ENCODE data around the gene CH25H.

The CH25H gene

GRCh38 chr10:89159761-89160160 lies 47.4 kb downstream of the CH25H start:
- ChIA-PET POLR2A (no interaction called here), CTCF (no interaction called here)
- DNase-seq (ENCODE audit: extremely low spot score), result no peak
- TF ChIP-seq FOXM1 (IDR thresholded peaks at IDR 0.05; ENCODE audit: borderline replicate concordance) (no peak), ZNF384 (IDR thresholded peaks at IDR 0.05) (no peak), L3MBTL2 (conservative IDR thresholded peaks at IDR 0.05) (no peak), TARDBP (IDR thresholded peaks at IDR 0.05) (no peak), SP1 (IDR thresholded peaks at IDR 0.05) (no peak), ARNT (IDR thresholded peaks at IDR 0.05) (no peak), BHLHE40 (IDR thresholded peaks at IDR 0.05; ENCODE audit: borderline replicate concordance) (no peak), PKNOX1 (IDR thresholded peaks at IDR 0.05) (no peak), CTBP1 (IDR thresholded peaks at IDR 0.05; ENCODE audit: borderline replicate concordance) (no peak), FOXK2 (IDR thresholded peaks at IDR 0.05) (no peak), FOXA1 (IDR thresholded peaks at IDR 0.05) (no peak), HDGF (IDR thresholded peaks at IDR 0.05; ENCODE audit: borderline replicate concordance) (no peak), LEF1 (IDR thresholded peaks at IDR 0.05; ENCODE audit: borderline replicate concordance) (no peak), SUZ12 (IDR thresholded peaks at IDR 0.05) (no peak), NFRKB (IDR thresholded peaks at IDR 0.05) (no peak), ELF4 (IDR thresholded peaks at IDR 0.05) (no peak)

- DNase-seq (ENCODE audit: extremely low spot score), result no peak
- POLR2A ChIA-PET, result no interaction called here
- no peak for TF ChIP-seq NFRKB (IDR thresholded peaks at IDR 0.05)
- no peak for TF ChIP-seq SP1 (IDR thresholded peaks at IDR 0.05)
- no peak for TF ChIP-seq SUZ12 (IDR thresholded peaks at IDR 0.05)
- TF ChIP-seq FOXK2 (IDR thresholded peaks at IDR 0.05), result no peak
- TF ChIP-seq L3MBTL2 (conservative IDR thresholded peaks at IDR 0.05), result no peak
- TF ChIP-seq CTBP1 (IDR thresholded peaks at IDR 0.05; ENCODE audit: borderline replicate concordance), result no peak
- no peak for TF ChIP-seq ZNF384 (IDR thresholded peaks at IDR 0.05)
- no peak for TF ChIP-seq FOXA1 (IDR thresholded peaks at IDR 0.05)
- no peak for TF ChIP-seq ARNT (IDR thresholded peaks at IDR 0.05)
- TF ChIP-seq LEF1 (IDR thresholded peaks at IDR 0.05; ENCODE audit: borderline replicate concordance), result no peak
- no peak for TF ChIP-seq PKNOX1 (IDR thresholded peaks at IDR 0.05)
- no peak for TF ChIP-seq TARDBP (IDR thresholded peaks at IDR 0.05)
- CTCF ChIA-PET, result no interaction called here
Measured at GRCh38 chr10:89159316-89159715, 47.8 kb downstream of the CH25H start.

- TF ChIP-seq PKNOX1 (IDR thresholded peaks at IDR 0.05), result no peak
- no peak for TF ChIP-seq NFRKB (IDR thresholded peaks at IDR 0.05)
- no peak for TF ChIP-seq HDGF (IDR thresholded peaks at IDR 0.05; ENCODE audit: borderline replicate concordance)
- TF ChIP-seq ZNF384 (IDR thresholded peaks at IDR 0.05), result no peak
- no peak for TF ChIP-seq FOXK2 (IDR thresholded peaks at IDR 0.05)
- TF ChIP-seq L3MBTL2 (conservative IDR thresholded peaks at IDR 0.05), result no peak
- no peak for TF ChIP-seq BHLHE40 (IDR thresholded peaks at IDR 0.05; ENCODE audit: borderline replicate concordance)
- no peak for TF ChIP-seq FOXA1 (IDR thresholded peaks at IDR 0.05)
- no peak for TF ChIP-seq ELF4 (IDR thresholded peaks at IDR 0.05)
- no peak for TF ChIP-seq SUZ12 (IDR thresholded peaks at IDR 0.05)
- TF ChIP-seq LEF1 (IDR thresholded peaks at IDR 0.05; ENCODE audit: borderline replicate concordance), result no peak
- TF ChIP-seq FOXM1 (IDR thresholded peaks at IDR 0.05; ENCODE audit: borderline replicate concordance), result no peak
- no peak for TF ChIP-seq ARNT (IDR thresholded peaks at IDR 0.05)
- DNase-seq (ENCODE audit: extremely low spot score), result no peak
- ChIA-PET POLR2A (no interaction called here), CTCF (no interaction called here)
Measured at GRCh38 chr10:89158446-89158845, 48.7 kb downstream of the CH25H start.

- CTCF ChIA-PET, result interaction anchor here (1.2 kb wide), 1 partner anchor 12 kb away, joined by 3 read pairs; no protein-coding TSS in a partner anchor
Measured at GRCh38 chr10:89156161-89156835, 50.8 kb downstream of the CH25H start.

More at GRCh38 chr10:89156161-89156835, 50.8 kb downstream of the CH25H start:
- POLR2A ChIA-PET, result no interaction called here
- no peak for DNase-seq (ENCODE audit: extremely low spot score)
- TF ChIP-seq HDGF (IDR thresholded peaks at IDR 0.05; ENCODE audit: borderline replicate concordance), result no peak
- no peak for TF ChIP-seq SUZ12 (IDR thresholded peaks at IDR 0.05)
- TF ChIP-seq FOXM1 (IDR thresholded peaks at IDR 0.05; ENCODE audit: borderline replicate concordance), result no peak
- no peak for TF ChIP-seq TARDBP (IDR thresholded peaks at IDR 0.05)
- no peak for TF ChIP-seq CTBP1 (IDR thresholded peaks at IDR 0.05; ENCODE audit: borderline replicate concordance)
- no peak for TF ChIP-seq FOXK2 (IDR thresholded peaks at IDR 0.05)
- TF ChIP-seq FOXA1 (IDR thresholded peaks at IDR 0.05), result no peak
- no peak for TF ChIP-seq ZNF384 (IDR thresholded peaks at IDR 0.05)
- TF ChIP-seq ARNT (IDR thresholded peaks at IDR 0.05), result no peak
- no peak for TF ChIP-seq SP1 (IDR thresholded peaks at IDR 0.05)
- no peak for TF ChIP-seq L3MBTL2 (conservative IDR thresholded peaks at IDR 0.05)
- TF ChIP-seq LEF1 (IDR thresholded peaks at IDR 0.05; ENCODE audit: borderline replicate concordance), result no peak
- TF ChIP-seq NFRKB (IDR thresholded peaks at IDR 0.05), result no peak
- no peak for TF ChIP-seq BHLHE40 (IDR thresholded peaks at IDR 0.05; ENCODE audit: borderline replicate concordance)
